Muscle of leg (tissue), 11 donors: ENCODE results near the gene SLC22A12. TPM values are rescaled to one million over a fixed set of nuclear protein-coding genes. Genes with fewer than 3 reads are reported as not detected.

Source experiments
- DNase-seq: peaks from one replicate; pipeline ENCODE4 v3.0.0; 2013
- H3K27ac ChIP-seq: one replicate; pipeline ENCODE4 v1.5.1; 2013; ENCODE audit warnings: mild to moderate bottlenecking, low read length, control low read depth
- H3K27me3 ChIP-seq: one replicate; pipeline ENCODE4 v1.6.1; 2013; ENCODE audit warnings: low read length; ENCODE audit not compliant: control insufficient read depth, insufficient read depth
- H3K36me3 ChIP-seq: one replicate; pipeline ENCODE4 v1.6.1; 2013; ENCODE audit warnings: low read length; ENCODE audit not compliant: control insufficient read depth, insufficient read depth
- H3K4me1 ChIP-seq: one replicate; pipeline ENCODE4 v1.6.1; 2013; ENCODE audit warnings: low read length; ENCODE audit not compliant: control insufficient read depth, insufficient read depth
- H3K4me3 ChIP-seq: one replicate; pipeline ENCODE4 v1.5.1; 2013; ENCODE audit warnings: low read length, control low read depth
- H3K9me3 ChIP-seq: replicated peaks from 2 replicates; pipeline ENCODE4 v1.6.1; 2013; ENCODE audit warnings: low read depth, low read length; ENCODE audit not compliant: control insufficient read depth
- WGBS: methylation state at CpG from one replicate; pipeline ENCODE4 v1.1.5; 2013; ENCODE audit warnings: missing lambda C conversion rate; ENCODE audit not compliant: insufficient coverage; 5-methylcytosine and 5-hydroxymethylcytosine counted together
- polyA plus RNA-seq, 8 donors: library from polyadenylated mRNA; unstranded; fragments of 120-200 nt; gene quantifications; one replicate each; pipeline versions ENCODE4 v1.2.1 to v1.2.3, GENCODE V29; 2013; ENCODE audit warnings: inconsistent platforms in 1 of 8, low replicate concordance in 1 of 8; ENCODE audit not compliant: insufficient read length in 8 of 8, insufficient read depth in 1 of 8
- total RNA-seq: library from RNA; stranded (reverse); fragments of 120-200 nt; gene quantifications from one replicate; pipeline ENCODE4 v1.2.4, GENCODE V29; 2013

The SLC22A12 gene
- total and polyA plus RNA-seq, 9 donors, result not detected

- peaks cover 62% of the 10 kb centered on the region for H3K27me3 ChIP-seq
- H3K4me1 ChIP-seq, result peaks cover 46% of the 10 kb centered on the region
- H3K36me3 ChIP-seq, result no peaks in the 10 kb centered on the region
- no peak overlapping the region for H3K27ac ChIP-seq
- no peak overlapping the region for H3K4me3 ChIP-seq
- no peak for DNase-seq
- H3K9me3 ChIP-seq, result no peaks in the 10 kb centered on the region
- 16% methylated on average over 8 of the region's 11 CpGs for WGBS
Observed at GRCh38 chr11:64644647-64645275, 53.7 kb downstream of the SLC22A12 start.

GRCh38 chr11:64647019-64647779, 56.2 kb downstream of the SLC22A12 start:
- DNase-seq, result peak; percentile 58
- H3K27me3 ChIP-seq, result peaks cover 39% of the 10 kb centered on the region
- no peak overlapping the region for H3K4me3 ChIP-seq
- no peak overlapping the region for H3K27ac ChIP-seq
- H3K36me3 ChIP-seq, result no peaks in the 10 kb centered on the region
- H3K9me3 ChIP-seq, result no peaks in the 10 kb centered on the region
- WGBS, result 57% methylated on average over 4 of the region's 9 CpGs
- peaks cover 46% of the 10 kb centered on the region for H3K4me1 ChIP-seq

- no peaks in the 10 kb centered on the region for H3K36me3 ChIP-seq
- H3K9me3 ChIP-seq, result no peaks in the 10 kb centered on the region
- no peak for DNase-seq
- H3K27me3 ChIP-seq, result peaks cover 30% of the 10 kb centered on the region
- no peak overlapping the region for H3K27ac ChIP-seq
- peaks cover 53% of the 10 kb centered on the region for H3K4me1 ChIP-seq
- 90% methylated on average over 8 of the region's 9 CpGs for WGBS
- no peak overlapping the region for H3K4me3 ChIP-seq
Observed at GRCh38 chr11:64648551-64648950, 57.5 kb downstream of the SLC22A12 start.

- 15% methylated on average over 5 of the region's 6 CpGs for WGBS
- peaks cover 47% of the 10 kb centered on the region for H3K4me1 ChIP-seq
- peak; percentile 69 for DNase-seq
- H3K36me3 ChIP-seq, result no peaks in the 10 kb centered on the region
- H3K27me3 ChIP-seq, result peaks cover 23% of the 10 kb centered on the region
- H3K4me3 ChIP-seq, result no peak overlapping the region
- no peaks in the 10 kb centered on the region for H3K9me3 ChIP-seq
- no peak overlapping the region for H3K27ac ChIP-seq
Observed at GRCh38 chr11:64649291-64649697, 58.3 kb downstream of the SLC22A12 start.

- Histone ChIP-seq H3K36me3 (no peaks in the 10 kb centered on the region), H3K9me3 (no peaks in the 10 kb centered on the region), H3K27ac (no peak overlapping the region), H3K4me1 (peaks cover 41% of the 10 kb centered on the region), H3K4me3 (no peak overlapping the region), H3K27me3 (peaks cover 5% of the 10 kb centered on the region)
- WGBS, result 69% methylated on average over 13 of the region's 18 CpGs
- no peak for DNase-seq
Observed at GRCh38 chr11:64650923-64651523, 60.0 kb downstream of the SLC22A12 start.

Other genes starting within 250 kb of the SLC22A12 start
- 14.1 TPM for gene RPS6KA4, start 232.1 kb upstream of the SLC22A12 start, total RNA-seq
- 10 to 100 TPM; 13.3 to 19.8 (median 16.0) TPM for gene RPS6KA4, start 232.1 kb upstream of the SLC22A12 start, polyA plus RNA-seq
- gene SLC22A11, start 35.3 kb upstream of the SLC22A12 start, total RNA-seq, result 0.04 TPM
- under 1 TPM in 3 of 8 donors, not detected in 5; 0.07 to 0.21 (median 0.14) TPM for gene SLC22A11, start 35.3 kb upstream of the SLC22A12 start, polyA plus RNA-seq
- gene NRXN2, start 132.0 kb downstream of the SLC22A12 start, total RNA-seq, result 11.8 TPM
- gene NRXN2, start 132.0 kb downstream of the SLC22A12 start, polyA plus RNA-seq, result 10 to 100 TPM; 24.0 to 41.8 (median 32.3) TPM
- gene RASGRP2, start 152.9 kb downstream of the SLC22A12 start, total RNA-seq, result 19.8 TPM
- gene RASGRP2, start 152.9 kb downstream of the SLC22A12 start, polyA plus RNA-seq, result 10 to 100 TPM; 15.4 to 45.9 (median 35.8) TPM
- 165 TPM for gene PYGM, start 168.8 kb downstream of the SLC22A12 start, total RNA-seq
- gene PYGM, start 168.8 kb downstream of the SLC22A12 start, polyA plus RNA-seq, result 100 to 1,000 TPM in 6 of 8 donors, 10 to 100 TPM in 2; 60.3 to 328 (median 186) TPM
- gene SF1, start 187.3 kb downstream of the SLC22A12 start, total RNA-seq, result 62.3 TPM
- gene SF1, start 187.3 kb downstream of the SLC22A12 start, polyA plus RNA-seq, result 100 to 1,000 TPM; 178 to 267 (median 210) TPM
- gene MAP4K2, start 212.0 kb downstream of the SLC22A12 start, total RNA-seq, result 7.4 TPM
- 10 to 100 TPM in 7 of 8 donors, 1 to 10 TPM in 1; 9.9 to 15.5 (median 12.6) TPM for gene MAP4K2, start 212.0 kb downstream of the SLC22A12 start, polyA plus RNA-seq
- gene MEN1, start 219.3 kb downstream of the SLC22A12 start, total RNA-seq, result 7.5 TPM
- gene MEN1, start 219.3 kb downstream of the SLC22A12 start, polyA plus RNA-seq, result 10 to 100 TPM; 19.2 to 28.1 (median 23.2) TPM